AG08396 (cell line): Measurements from ENCODE around the gene SLC2A11.

Experiments used
- DNase-seq: peaks from one replicate; pipeline ENCODE4 v3.0.0; 2012; ENCODE audit warnings: low spot score, mixed read lengths

SLC2A11 gene

GRCh38 chr22:23857606-23858483 lies at the start of gene SLC2A11:
Gene SLC2A11, plus strand, starts transcription at chr22:23857875. Its CDS starts 125 bp downstream, at chr22:23858000.
- DNase-seq = peak; percentile 99

GRCh38 chr22:23812378-23812777 lies 45.3 kb upstream of the SLC2A11 start:
- DNase-seq = no peak

GRCh38 chr22:23815541-23816155 lies 42.0 kb upstream of the SLC2A11 start:
- no peak for DNase-seq

GRCh38 chr22:23816156-23816976 lies 41.3 kb upstream of the SLC2A11 start:
- DNase-seq = no peak

GRCh38 chr22:23817146-23817545 lies 40.5 kb upstream of the SLC2A11 start:
- no peak for DNase-seq

GRCh38 chr22:23818541-23818940 lies 39.1 kb upstream of the SLC2A11 start:
- no peak for DNase-seq

GRCh38 chr22:23820748-23821211 lies 36.9 kb upstream of the SLC2A11 start:
- no peak for DNase-seq

- DNase-seq = no peak
These were observed 35.5 kb upstream of the SLC2A11 start for GRCh38 chr22:23822101-23822671.

GRCh38 chr22:23823331-23823791 lies 34.3 kb upstream of the SLC2A11 start:
- no peak for DNase-seq

- no peak for DNase-seq
These were observed 33.0 kb upstream of the SLC2A11 start for GRCh38 chr22:23824476-23825245.

GRCh38 chr22:23825246-23825905 lies 32.3 kb upstream of the SLC2A11 start:
- no peak for DNase-seq

GRCh38 chr22:23826510-23827350 lies 30.9 kb upstream of the SLC2A11 start:
- DNase-seq = no peak

- DNase-seq = no peak
These were observed 30.2 kb upstream of the SLC2A11 start for GRCh38 chr22:23827351-23827995.

GRCh38 chr22:23828800-23829680 lies 28.6 kb upstream of the SLC2A11 start:
- DNase-seq = no peak

GRCh38 chr22:23829845-23830372 lies 27.8 kb upstream of the SLC2A11 start:
- DNase-seq = peak; percentile 41

GRCh38 chr22:23831261-23831660 lies 26.4 kb upstream of the SLC2A11 start:
- no peak for DNase-seq

- no peak for DNase-seq
These were observed 25.9 kb upstream of the SLC2A11 start for GRCh38 chr22:23831781-23832180.
